GM19239 (cell line): ENCODE measurements around the gene RANBP9.

ENCODE experiments used
- DNase-seq: peaks from one replicate; pipeline ENCODE4 v3.0.0; 2011; ENCODE audit warnings: low spot score; ENCODE audit not compliant: insufficient read length
- FAIRE-seq: peaks from 2 replicates; lab custom pipeline; 2011; peaks lifted over from hg19 to GRCh38; lab: Jason Lieb, UNC

RANBP9 gene

GRCh38 chr6:13680448-13680968, 31.1 kb downstream of the RANBP9 start:
- DNase-seq: no peak
- FAIRE-seq: no peak

GRCh38 chr6:13679996-13680395, 31.6 kb downstream of the RANBP9 start:
- FAIRE-seq: peak; percentile 52
- no peak for DNase-seq

GRCh38 chr6:13678255-13678983, 33.2 kb downstream of the RANBP9 start:
- no peak for FAIRE-seq
- DNase-seq: no peak

GRCh38 chr6:13677878-13678254, 33.8 kb downstream of the RANBP9 start:
- DNase-seq: no peak
- FAIRE-seq: no peak

- no peak for DNase-seq
- no peak for FAIRE-seq
These were observed 35.0 kb downstream of the RANBP9 start for GRCh38 chr6:13676551-13677156.

- DNase-seq (no peak), FAIRE-seq (peak; percentile 47)
These were observed 37.0 kb downstream of the RANBP9 start for GRCh38 chr6:13674533-13675190.

- DNase-seq (no peak), FAIRE-seq (no peak)
These were observed 37.7 kb downstream of the RANBP9 start for GRCh38 chr6:13673825-13674444.

GRCh38 chr6:13673368-13673767, 38.3 kb downstream of the RANBP9 start:
- FAIRE-seq: no peak

GRCh38 chr6:13672904-13673303, 38.7 kb downstream of the RANBP9 start:
- FAIRE-seq: no peak

More at GRCh38 chr6:13673368-13673767, 38.3 kb downstream of the RANBP9 start:
- DNase-seq: no peak

GRCh38 chr6:13671548-13672127, 40.0 kb downstream of the RANBP9 start:
- DNase-seq (no peak), FAIRE-seq (peak; percentile 11)

More at GRCh38 chr6:13672904-13673303, 38.7 kb downstream of the RANBP9 start:
- no peak for DNase-seq

- FAIRE-seq (no peak), DNase-seq (no peak)
These were observed 42.2 kb downstream of the RANBP9 start for GRCh38 chr6:13669476-13669875.

GRCh38 chr6:13668291-13668928, 43.2 kb downstream of the RANBP9 start:
- no peak for DNase-seq
- FAIRE-seq: no peak

GRCh38 chr6:13667655-13668054, 44.0 kb downstream of the RANBP9 start:
- DNase-seq: no peak
- FAIRE-seq: peak; percentile 37

GRCh38 chr6:13666194-13667105, 45.2 kb downstream of the RANBP9 start:
- DNase-seq: no peak
- no peak for FAIRE-seq

GRCh38 chr6:13664703-13665352, 46.8 kb downstream of the RANBP9 start:
- no peak for FAIRE-seq

GRCh38 chr6:13663986-13664385, 47.6 kb downstream of the RANBP9 start:
- no peak for FAIRE-seq
- DNase-seq: no peak

More at GRCh38 chr6:13664703-13665352, 46.8 kb downstream of the RANBP9 start:
- no peak for DNase-seq

- no peak for DNase-seq
- no peak for FAIRE-seq
These were observed 48.8 kb downstream of the RANBP9 start for GRCh38 chr6:13662651-13663334.

GRCh38 chr6:13661647-13662046, 50.0 kb downstream of the RANBP9 start:
- DNase-seq (no peak), FAIRE-seq (no peak)
